ENCODE data around the gene OSBP2.

The OSBP2 gene

DNA sequence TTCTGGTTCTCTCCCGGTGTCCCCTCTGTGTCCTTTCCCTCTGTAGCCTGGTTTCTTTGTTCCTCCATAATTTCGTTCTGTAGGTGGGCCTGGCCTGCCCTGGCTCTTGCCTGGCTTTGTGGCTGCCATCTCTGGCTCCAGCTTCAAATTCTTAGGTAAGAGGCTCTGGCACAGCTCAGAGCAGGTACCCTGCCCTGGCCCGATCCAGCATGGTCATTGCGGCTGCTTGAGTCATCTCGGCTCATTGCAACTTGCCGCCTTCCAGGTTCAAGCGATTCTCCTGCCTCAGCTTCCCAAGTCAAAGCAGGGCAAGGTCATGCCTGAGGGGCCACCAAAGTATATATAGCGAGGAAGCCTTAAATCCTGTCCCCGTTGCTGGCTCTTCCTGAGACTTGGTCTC, 76.0 kb downstream of the OSBP2 start:
- no peak for DNase-seq

DNA sequence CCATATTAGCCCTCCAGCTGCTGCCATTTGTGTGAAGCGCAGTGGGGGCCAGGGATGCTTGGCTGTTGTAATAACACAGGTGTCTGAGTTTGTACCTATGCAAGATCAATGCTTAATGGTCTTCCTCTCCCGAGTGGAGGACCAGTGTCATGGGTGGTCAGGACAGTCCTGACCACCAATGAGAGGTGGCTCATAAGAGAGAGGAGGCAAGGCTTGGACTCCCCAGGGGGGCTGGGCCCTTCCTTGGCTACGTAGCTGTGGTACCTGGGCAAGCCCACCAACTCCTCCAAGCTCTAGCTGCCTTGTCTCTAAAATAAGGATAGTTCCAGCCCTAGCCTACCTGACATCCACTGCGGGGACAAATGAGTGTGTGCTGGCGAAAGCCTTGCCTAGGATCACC, 79.2 kb downstream of the OSBP2 start:
- DNase-seq: no peak

DNA sequence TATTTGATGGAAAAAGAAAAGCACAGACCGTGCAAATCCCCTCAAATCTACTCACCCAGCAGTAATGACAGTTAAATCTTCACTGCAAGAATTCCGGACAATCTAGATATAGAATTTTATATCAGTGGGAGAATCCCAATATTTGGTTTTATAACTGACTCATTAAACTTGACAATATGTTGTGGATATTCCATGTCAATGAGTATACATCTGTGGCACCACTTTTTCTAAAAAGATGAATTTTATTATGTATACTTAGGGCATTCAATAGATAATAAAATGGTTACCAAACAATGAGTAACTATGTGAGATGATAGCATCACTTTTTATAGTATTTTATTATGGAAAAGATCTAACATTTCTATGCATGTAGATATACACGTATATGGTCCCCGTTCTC, 79.9 kb downstream of the OSBP2 start:
- DNase-seq: no peak

DNA sequence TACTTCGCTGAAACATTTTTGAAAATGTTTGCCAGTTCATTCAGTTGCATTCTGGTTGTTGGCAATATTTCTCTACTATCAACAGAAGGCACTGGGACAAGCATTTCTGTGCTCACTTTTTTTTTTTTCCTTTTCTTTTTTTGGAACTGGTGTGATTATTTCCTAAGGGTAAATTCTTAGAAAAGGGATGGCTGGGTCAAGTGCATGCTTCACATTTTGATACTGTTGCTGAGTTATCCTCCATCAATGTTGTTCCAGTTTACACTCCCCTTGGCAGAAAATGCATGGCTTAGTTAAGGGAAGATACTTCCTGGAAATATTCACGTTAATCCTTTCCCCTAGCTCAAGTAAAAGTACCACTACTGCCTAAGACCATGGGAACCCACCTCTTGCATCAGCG, 81.8 kb downstream of the OSBP2 start:
- DNase-seq: no peak

DNA sequence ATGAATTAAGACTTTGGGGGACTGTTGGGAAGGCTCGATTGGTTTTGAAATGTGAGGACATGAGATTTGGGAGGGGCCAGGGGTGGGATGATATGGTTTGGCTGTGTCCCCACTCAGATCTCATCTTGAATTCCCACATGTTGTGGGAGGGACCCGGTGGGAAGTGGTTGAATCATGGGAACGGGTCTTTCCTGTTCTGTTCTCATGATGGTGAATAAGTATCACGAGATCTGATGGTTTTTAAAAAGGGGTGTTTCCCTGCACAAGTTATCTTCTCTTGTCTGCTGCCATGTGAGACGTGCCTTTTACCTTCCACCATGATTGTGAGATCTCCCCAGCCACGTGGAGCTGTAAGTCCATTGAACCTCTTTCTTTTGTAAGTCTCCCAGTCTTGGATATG, 82.5 kb downstream of the OSBP2 start:
- peak; percentile 54 to 60 (median 55) for DNase-seq

DNA sequence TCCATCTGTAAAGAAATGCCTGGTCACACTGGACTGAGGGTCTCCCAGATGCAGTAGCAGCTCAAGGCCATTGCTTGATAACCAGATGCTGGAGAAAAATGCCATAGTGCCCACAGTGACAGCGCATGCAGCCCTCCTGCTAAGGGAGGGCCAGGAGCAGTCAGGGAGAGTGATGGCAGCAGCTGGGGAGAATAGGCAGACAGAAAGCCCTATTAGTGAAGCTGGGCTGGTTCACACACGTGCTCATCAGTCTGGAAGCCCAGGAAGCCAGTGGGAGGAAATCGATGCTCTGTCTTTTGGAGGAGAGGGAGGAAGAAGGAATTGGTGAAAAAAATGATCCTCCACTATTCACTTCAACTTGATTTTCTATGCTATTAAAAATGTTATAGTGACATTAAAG, 82.9 kb downstream of the OSBP2 start:
- DNase-seq: no peak

DNA sequence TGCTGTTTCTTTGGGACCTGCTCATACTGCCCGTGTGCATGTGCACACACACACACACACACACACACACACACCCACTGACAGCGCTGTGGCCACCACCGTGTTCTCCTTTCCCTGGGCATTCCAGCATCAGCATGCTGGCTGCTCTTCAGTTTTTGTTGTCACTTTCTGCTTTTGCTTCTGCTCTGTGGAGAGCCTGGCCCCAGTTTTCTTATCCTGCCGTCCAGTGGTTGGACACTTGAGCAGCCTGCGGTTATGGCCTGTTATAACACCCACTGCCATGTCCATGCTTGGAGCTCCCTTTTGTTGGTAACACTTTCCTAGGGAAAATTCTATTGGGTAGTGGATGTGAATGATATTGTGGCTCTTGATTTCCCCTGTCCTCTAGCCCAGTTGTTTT, 83.6 kb downstream of the OSBP2 start:
- DNase-seq: no peak

DNA sequence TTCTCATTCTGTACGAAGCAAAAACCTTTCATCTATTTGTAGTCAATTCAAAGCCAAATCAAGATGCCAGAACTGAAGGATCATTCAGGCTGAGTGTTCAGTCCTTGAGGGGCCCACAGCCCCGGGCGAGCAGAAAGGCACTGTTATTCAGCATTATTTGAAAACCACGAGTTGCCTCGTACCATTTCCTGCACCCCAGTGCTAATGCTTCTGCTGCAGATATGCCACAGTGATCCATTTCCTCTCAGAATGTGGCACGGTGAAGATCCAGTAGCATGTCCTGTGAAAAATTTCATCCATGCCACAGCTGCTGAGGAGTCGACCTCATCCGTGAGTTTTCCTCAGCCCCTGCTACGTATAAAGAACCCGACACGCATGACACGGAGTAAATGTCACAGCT, 85.4 kb downstream of the OSBP2 start:
- DNase-seq: no peak

DNA sequence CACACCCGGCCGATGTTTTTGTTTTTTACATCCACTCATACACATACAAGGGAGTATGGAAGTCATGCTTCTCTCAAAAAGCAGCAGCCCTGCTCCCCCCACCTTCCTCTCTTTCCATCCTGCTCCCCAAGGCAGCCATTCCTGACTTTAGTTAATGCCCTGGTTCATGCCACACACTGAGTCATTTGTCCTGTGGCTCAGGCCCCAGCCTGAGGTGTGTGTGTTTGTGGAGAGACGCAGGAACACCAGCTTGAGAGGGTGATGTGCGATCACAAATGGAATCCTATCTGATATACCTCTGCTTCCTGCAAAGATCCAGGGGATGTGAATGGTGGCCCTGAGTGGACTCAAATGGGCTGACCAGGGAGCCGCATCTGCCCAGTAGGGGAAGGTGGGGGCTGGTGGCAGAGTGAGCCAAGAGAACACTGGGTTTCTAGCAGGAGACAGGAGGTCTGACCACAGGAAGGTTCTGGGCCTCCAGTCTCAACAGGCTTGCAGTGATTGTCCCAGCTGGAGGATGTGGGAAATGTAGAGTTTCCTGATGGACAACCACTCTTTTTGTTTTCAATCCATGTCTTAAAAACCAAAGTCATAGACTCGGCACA, 86.7 kb downstream of the OSBP2 start:
- DNase-seq: no peak

DNA sequence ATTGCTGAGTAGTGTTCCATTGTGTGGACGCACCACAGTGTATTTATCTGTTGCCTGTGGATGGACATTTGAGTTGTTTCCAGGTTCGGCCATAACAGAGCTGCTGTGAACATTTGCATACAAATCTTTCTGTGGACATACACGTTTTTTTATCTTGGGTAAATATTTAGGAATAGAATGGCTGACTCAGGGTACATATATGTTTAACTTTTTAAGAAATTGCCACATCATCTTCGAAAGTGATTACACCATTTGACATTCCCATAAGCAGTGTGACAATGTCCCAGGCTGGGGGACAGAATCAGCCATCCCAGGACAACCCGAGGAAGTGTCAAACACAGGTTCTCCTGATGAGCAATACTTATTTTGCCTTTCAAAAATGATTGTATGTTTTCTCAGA, 87.9 kb downstream of the OSBP2 start:
- DNase-seq: no peak

DNA sequence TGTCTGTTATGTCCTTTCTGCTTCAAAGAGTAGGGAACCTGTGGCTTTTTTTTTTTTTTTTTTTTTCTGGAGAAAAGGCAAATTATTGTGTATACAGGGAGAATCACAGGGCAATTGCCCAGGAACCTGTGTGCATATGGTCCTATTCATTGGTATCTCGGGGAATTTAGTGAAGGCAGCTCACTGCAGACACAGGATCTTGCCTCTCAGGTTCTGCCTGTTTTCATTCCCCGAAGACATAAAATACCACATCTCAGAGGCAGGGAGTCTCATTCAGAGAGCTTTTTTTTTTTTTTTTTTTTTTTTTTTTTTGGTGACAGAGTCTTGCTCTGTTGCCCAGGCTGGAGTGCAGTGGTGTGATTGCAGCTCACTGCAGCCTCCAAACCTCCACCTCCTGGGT, 88.3 kb downstream of the OSBP2 start:
- DNase-seq: no peak

DNA sequence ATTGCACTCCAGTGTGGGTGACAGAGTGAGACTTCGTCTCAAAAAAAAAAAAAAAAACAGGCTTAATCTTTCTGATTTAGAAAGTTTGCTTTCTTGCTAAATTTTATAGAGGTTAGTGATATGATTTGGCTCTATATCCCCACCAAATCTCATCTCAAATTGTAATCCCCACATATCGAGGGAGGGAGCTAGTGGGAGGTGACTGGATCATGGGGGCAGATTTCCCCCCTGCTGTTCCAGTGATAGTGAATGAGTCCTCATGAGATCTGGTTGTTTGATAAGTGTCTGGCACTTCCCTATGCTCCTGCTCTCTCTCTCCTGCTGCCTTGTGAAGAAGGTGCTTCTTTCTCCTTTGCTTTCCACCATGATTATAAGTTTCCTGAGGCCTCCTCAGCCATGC, 90.9 kb downstream of the OSBP2 start:
- no peak for DNase-seq

DNA sequence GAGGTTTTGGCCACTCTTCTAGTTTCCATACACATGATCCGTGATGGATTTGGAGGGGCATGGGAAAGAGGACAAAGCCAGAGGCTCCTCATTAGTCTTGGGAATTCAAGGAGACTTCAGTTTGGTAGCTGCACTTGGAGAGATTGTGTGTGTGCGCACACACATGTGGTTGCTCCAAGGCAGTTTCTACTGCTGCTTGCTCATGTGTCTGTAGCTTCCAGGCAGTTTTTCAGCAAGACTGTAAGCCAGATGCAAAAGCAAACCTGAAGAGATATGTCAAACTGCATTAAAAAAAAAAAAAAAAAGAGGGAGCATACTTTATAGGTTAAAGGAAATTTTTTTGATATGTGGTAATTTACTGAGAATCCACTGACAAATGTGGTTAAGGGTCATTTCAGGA, 95.7 kb downstream of the OSBP2 start:
- no peak for DNase-seq

DNA sequence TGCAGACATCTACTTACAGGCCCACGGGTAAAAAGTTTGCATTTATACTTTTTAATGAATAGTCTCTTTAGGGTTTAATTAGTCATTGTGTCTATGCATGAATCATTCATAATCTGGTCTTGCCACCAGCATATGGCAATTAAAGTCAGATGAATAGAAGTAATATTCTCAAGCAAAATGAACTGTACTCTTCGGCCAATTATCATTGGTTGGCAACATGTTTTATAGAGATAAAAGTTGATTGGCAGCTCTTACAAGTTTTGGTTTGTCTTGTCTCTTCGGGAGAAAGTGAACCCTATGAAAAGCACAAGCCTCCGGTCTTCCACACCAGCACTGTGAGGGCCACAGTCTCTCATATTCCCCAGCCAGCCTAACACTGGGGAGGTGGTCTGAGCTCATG, 97.8 kb downstream of the OSBP2 start:
- DNase-seq: no peak

DNA sequence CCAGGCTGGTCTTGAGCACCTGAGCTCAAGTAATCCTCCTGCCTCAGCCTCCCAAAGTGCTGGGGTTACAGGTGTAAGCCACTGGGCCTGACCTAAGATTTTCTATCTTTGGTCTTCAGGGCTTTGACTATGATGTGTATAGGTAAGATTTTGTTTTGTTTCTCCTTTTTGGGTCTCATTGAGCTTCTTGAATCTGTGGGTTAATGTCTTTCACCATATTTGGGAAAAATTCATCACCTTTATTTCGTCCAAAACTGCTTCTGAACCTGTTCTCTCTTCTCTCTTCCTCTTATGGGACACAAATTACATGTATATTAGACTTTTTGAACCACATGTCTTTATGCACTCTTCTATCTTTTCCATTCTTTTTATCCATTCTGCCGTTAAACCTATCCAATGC, 100.4 kb downstream of the OSBP2 start:
- DNase-seq: no peak

DNA sequence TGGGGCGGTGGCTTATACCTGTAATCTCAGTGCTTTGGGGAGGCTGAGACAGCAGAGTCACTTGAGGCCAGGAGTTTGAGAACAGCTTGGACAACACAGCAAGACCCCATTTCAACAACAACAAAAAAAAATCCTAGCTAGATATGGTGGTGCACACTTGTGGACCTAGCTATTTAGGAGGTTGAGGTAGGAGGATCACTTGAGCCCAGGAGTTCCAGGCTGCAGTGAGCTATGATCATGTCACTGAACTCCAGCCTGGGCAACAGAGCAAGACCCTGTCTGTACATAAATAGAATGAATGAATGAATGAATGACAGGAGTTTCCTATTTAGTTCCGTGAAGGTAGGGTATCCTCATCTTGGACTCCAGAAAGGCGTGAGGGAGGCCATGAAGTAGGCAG, 107.0 kb downstream of the OSBP2 start:
- no peak for DNase-seq

DNA sequence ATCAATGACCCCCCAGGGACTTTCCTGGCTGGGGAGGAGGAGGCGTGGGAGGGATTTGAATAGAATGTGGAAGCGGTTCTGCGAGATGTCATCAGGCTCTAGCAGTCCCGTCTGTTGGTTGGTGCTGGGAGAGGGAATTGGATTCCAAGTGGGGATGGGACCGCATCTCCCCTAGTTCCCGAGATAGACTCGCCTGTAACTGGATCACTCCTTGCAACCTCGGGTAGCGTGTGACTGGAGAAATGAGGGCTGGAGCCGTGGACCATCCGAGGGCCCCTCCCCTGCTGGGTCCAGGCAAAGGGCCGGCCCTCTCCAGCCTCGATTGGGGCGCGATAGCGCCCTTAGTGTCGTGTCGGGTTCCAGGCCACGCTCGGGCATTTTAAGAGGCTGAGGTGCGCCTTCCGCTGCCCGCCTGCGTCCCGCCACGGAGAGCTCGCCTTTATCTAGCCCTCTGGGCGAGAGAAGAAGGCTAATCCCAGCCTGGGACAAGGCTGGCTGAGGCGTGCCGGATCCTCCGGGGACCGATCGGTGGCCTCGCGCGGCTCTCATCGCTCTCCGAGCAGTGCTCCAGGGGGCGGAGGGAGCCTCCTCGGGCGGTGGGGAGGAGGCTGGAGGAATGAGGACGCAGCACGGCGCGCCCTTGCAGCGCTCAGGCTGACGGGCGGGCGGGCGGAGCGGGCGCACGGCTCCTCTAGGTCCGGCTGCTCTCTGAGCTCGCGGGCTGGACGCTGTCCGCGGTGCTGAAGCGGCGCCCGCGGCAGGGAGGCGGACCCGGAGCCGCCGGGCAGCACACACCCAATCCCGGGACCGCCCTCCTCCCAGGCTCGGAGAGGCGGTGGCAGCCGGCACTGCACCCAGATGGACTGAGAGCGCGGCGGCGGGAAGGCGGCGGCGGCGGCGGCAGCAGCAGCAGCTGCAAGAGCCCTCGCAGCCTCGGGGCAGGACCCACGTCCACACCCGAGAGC, 107.8 kb downstream of the OSBP2 start:
- peak; percentile 91 to 97 (median 95) for DNase-seq

DNA sequence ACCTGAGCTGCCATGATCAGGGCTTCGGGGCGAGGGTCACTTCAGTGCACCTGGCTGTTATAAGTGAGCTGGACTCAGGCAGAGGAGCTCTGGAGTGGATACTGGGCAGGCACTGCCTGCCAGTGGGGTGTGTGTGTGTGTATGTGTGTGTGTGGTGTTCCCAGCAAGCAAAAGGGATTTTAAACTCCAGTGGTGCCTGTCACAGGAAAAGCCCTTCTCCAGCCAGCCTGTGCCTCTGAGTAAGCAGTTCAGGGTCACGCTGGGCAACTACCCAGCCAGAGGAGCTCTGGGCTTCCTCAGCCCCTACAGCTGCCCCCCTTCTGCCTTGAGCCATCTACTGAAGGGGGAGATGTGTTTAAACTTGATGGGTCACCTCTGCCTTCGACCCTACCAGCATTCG, 109.0 kb downstream of the OSBP2 start:
- no peak for DNase-seq

DNA sequence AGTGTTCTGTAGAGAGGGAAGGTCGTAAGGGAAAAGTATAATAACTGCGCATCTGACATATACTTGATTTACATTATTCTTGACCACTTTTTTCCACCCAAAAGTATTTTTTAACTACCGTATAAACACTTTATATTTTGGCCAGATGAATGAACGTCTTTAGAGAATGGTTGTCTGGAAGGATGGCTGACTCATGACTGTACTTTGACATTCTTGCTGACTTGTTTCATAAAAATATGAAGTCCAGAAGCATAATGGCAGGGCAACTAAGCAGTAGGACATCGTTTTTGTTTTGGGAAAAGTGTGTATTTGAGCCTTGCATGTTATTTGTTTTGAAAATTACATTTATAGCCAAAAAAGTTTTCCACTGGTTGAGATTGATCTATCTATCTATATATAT, 110.0 kb downstream of the OSBP2 start:
- no peak for DNase-seq

DNA sequence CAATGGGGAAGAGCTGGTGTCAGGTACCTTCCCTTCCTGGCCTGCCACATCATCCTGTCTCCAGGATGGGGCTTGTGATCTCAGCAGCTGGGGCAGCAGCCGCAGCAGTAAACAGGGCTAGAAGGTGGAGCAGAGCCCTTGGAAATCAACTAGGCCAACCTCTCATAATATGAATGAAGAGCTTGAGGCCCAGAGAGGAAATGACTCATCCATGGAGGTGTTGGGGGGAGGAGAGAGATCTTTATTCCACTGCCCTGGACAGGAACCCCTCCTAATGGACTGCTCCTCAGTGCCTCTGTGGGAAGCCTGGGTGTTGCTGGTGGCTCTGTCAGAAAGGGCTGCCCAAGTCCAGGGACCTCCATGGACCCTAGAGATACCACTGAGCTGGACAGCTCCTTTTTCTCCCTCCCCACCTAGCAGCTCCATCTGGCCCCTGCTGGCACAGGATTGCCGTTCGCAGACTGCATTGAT, 111.8 kb downstream of the OSBP2 start:
- DNase-seq: no peak

DNA sequence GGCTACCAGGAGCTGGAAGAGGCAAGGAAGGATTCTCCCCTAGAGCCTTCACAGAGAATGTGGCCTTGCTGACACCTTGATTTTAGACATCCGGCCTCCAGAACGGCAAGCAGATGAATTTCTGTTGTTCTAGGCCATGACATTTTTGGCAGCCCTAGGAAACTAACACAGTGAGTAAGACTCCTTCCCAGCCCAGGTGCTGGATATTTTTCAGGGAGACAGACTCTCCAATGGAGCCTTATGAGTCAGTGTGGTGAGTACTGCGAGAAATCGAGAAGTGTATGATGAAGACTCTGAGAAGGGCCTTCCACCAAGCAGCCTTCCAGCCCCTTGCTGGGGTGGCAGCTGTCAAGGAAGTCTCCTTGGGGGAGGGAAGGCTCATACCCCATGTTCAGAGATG, 114.4 kb downstream of the OSBP2 start:
- no peak for DNase-seq

DNA sequence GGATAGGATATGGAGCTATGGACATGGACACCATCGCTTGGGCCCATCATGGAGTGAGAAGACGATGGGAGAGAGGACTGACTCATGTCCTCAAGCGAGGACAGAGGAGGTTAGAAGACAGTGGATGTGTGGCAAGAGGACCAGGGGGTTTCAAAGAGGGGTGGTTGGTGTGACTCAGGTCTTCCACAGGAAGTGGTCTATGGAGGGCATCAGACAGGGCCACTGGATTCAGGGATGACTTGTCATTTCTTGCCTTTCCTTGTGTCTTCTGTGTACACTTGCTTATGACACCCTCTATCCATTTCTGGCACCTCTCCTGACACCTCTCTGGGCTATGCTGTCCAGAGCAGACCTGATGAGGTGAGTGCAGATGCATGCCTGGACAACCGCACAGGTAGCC, 115.4 kb downstream of the OSBP2 start:
- DNase-seq: no peak

DNA sequence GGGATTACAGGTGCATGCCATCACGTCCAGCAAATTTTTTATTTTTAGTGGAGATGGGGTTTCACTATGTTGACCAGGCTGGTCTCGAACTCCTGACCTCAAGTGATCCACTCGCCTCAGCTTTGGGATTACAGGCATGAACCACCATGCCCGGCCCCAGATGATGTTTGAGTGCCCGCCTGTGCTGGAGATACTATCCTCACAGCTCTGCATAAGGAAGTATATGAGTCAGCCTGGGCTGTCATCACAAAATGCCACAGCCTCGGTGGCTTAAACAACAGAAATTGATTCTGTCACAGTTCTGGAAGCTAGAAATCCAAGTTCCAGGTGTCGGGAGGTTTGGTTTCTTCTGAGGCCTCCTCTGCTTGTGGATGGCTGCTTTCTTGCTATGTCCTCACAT, 119.3 kb downstream of the OSBP2 start:
- no peak for DNase-seq

DNA sequence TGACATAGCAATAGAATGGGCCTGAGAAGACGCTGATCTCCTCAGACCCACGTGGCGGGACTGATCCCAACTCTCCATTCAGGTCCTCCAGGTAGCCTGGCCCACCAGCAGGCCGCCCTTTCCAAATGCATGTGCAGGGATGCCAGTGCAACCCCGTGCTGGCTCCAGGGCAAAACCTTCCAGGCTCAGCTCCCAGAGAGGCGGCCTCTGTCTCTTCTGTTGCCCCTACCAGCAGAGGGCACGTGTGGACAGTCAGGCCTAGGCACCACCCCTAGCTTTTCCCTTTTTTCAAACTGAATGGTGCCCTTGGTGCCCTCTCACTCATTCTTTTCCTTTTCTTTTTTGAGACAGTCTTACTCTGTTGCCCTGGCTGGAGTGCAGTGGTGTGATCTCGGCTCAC, 121.7 kb downstream of the OSBP2 start:
- no peak for DNase-seq

DNA sequence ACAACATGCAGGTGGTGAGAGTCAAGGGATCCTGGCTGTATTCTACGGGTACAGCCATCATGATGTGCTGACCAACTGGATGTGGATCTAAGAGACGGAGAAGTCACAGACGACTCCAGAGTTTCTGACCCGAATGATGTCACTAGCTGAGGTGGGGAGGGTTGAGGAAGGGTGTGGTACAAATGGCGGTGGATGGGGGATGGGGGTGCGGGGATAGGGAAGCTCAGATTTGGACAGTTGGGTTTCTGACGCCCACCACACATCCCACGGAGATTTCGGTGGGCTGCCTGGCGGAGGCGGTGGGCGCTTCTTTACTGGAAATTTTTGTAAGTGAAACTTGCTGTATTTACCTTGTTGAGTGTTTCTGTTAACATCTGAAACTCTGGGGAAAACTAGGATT, 126.7 kb downstream of the OSBP2 start:
- DNase-seq: no peak
